Caco-2 (cell line): ENCODE results near the gene TRAPPC3. TPM values are rescaled to one million over a fixed set of nuclear protein-coding genes. Genes with fewer than 3 reads are reported as not detected.

ENCODE experiments used
- BruUV-seq: library from RNA; stranded (reverse); fragments of 400-500 nt; replicated peaks from 2 replicates; lab custom pipeline; 2021; lab: Mats Ljungman, UMichigan
- CTCF ChIA-PET: fragments of 300-600 bp; sonication (Branson Sonifier 250); formaldehyde crosslinking; loops from one replicate; lab custom pipeline; 2022; ENCODE audit warnings: antibody characterized with exemption; lab: Charles Lee
- POLR2A ChIA-PET: fragments of 300-600 bp; sonication (Branson Sonifier 250); formaldehyde crosslinking; loops from one replicate; lab custom pipeline; 2022; ENCODE audit warnings: antibody characterized with exemption; lab: Charles Lee
- DNase-seq, 2 experiments: peaks; one replicate each; pipeline versions ENCODE4 v3.0.0 to v3.0.0-alpha.2; 2020 to 2022
- H3K27me3 ChIP-seq: replicated peaks from 2 replicates; pipeline ENCODE4 v1.6.0; 2011; ENCODE audit warnings: low read length; ENCODE audit not compliant: control insufficient read depth, insufficient read depth
- H3K36me3 ChIP-seq: 2 replicates; pipeline ENCODE4 v1.5.1; 2011; ENCODE audit warnings: low read length; ENCODE audit not compliant: control insufficient read depth, insufficient read depth
- H3K4me1 ChIP-seq: fragments of 250-450 bp; sonication (Bioruptor Pico); 2 replicates; pipeline ENCODE4 v1.5.1; 2020; ENCODE audit warnings: mild to moderate bottlenecking
- H3K4me3 ChIP-seq: 2 replicates; pipeline ENCODE4 v1.5.1; 2011; ENCODE audit warnings: low read depth, mild to moderate bottlenecking, control low read depth, low read length
- H3K9me3 ChIP-seq: fragments of 250-450 bp; sonication (Bioruptor Pico); 2 replicates; pipeline ENCODE4 v1.5.1; 2020; ENCODE audit warnings: mild to moderate bottlenecking, moderate library complexity
- H3K27ac Mint-ChIP-seq: one replicate; pipeline ENCODE4 v1.8.0; 2022; ENCODE audit warnings: mixed read lengths; ENCODE audit not compliant: unreplicated experiment
- H3K27me3 Mint-ChIP-seq: one replicate; pipeline ENCODE4 v1.8.0; 2022; ENCODE audit warnings: mixed read lengths; ENCODE audit not compliant: insufficient read depth, unreplicated experiment
- H3K36me3 Mint-ChIP-seq: one replicate; pipeline ENCODE4 v1.8.0; 2022; ENCODE audit warnings: mild to moderate bottlenecking, mixed read lengths; ENCODE audit not compliant: insufficient read depth, unreplicated experiment
- H3K4me1 Mint-ChIP-seq: one replicate; pipeline ENCODE4 v1.8.0; 2022; ENCODE audit warnings: low read depth, mixed read lengths; ENCODE audit not compliant: unreplicated experiment
- H3K4me3 Mint-ChIP-seq: one replicate; pipeline ENCODE4 v1.8.0; 2022; ENCODE audit warnings: mild to moderate bottlenecking, moderate library complexity, mixed read lengths; ENCODE audit not compliant: unreplicated experiment
- H3K9me3 Mint-ChIP-seq: one replicate; pipeline ENCODE4 v1.8.0; 2022; ENCODE audit warnings: mixed read lengths; ENCODE audit not compliant: unreplicated experiment
- intact Hi-C: fragments of 100-400 bp; cut with micrococcal nuclease; formaldehyde crosslinking; loops from one replicate; pipeline ENCODE4 v1.10.0; 2022; ENCODE audit not compliant: unreplicated experiment
- total RNA-seq: library from RNA; stranded (reverse); gene quantifications from 2 replicates; pipeline ENCODE4 v1.2.3, GENCODE V29; 2022
- TF ChIP-seq, protein P1 (sequence below), 2 experiments: fragments of 200-600 bp in 1 of 2; IDR thresholded peaks; 1 replicate in 1 of 2; 2 replicates in 1 of 2; pipeline versions ENCODE4 v1.5.1 to v1.8.0; 2011 to 2022; ENCODE audit warnings: antibody characterized with exemption in 1 of 2, control low read depth in 1 of 2, inconsistent platforms in 1 of 2, low read depth in 1 of 2, low read length in 1 of 2, mild to moderate bottlenecking in 1 of 2, moderate library complexity in 1 of 2; ENCODE audit not compliant: insufficient read depth in 1 of 2, severe bottlenecking in 1 of 2, unreplicated experiment in 1 of 2

Gene TRAPPC3
- total RNA-seq, 1 experiment from 2014 or later: 35.4 TPM

DNA sequence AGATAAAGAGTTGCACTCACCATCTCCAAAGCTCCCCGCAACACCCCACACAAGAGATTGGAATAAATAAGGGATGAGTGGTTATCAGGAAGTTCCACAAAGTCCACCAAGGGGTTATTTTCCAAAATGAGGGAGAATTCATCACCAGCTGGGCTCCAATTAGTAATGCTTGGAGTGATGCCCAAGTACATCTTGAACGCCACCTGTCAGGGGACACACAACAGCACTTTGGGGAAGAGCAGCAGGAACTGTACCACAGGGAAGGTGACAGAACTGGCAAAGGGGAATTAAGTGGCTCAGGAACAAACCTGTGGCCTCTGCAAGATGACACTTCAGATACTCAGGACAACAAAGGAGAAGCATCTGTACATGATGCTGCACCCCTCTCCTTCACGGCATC lies 11.5 kb downstream of the TRAPPC3 start:
- TF ChIP-seq, protein P1, sequence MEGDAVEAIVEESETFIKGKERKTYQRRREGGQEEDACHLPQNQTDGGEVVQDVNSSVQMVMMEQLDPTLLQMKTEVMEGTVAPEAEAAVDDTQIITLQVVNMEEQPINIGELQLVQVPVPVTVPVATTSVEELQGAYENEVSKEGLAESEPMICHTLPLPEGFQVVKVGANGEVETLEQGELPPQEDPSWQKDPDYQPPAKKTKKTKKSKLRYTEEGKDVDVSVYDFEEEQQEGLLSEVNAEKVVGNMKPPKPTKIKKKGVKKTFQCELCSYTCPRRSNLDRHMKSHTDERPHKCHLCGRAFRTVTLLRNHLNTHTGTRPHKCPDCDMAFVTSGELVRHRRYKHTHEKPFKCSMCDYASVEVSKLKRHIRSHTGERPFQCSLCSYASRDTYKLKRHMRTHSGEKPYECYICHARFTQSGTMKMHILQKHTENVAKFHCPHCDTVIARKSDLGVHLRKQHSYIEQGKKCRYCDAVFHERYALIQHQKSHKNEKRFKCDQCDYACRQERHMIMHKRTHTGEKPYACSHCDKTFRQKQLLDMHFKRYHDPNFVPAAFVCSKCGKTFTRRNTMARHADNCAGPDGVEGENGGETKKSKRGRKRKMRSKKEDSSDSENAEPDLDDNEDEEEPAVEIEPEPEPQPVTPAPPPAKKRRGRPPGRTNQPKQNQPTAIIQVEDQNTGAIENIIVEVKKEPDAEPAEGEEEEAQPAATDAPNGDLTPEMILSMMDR (IDR thresholded peaks at IDR 0.05; ENCODE audit: insufficient read depth in 1 of 2, low read depth in 1 of 2, low read length in 1 of 2, severe bottlenecking in 1 of 2, unreplicated experiment in 1 of 2): no peak

DNA sequence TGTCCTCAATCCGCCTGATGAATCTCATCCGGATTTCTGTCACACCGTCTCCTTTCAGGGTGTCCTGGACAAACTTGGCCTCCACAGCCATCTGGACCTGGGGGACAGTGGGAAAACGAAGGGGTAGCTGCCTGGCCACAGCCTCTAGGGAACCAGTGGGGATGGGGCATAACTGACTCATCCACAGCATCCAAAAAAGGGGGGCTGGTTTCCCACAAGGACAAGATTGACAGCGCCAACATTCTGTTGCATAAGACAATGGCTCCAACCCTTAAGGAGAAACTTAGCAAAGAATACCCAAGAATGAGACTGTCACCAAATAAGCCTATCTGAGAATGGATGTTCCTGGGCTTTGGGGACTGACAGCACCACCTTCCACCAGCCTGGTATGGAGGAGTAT lies 12.1 kb downstream of the TRAPPC3 start:
- Mint-ChIP-seq H3K36me3 (peaks cover 14% of the 10 kb centered on the region), H3K4me3 (no peak overlapping the region), H3K27me3 (no peaks in the 10 kb centered on the region), H3K27ac (no peak overlapping the region), H3K9me3 (no peaks in the 10 kb centered on the region), H3K4me1 (no peaks in the 10 kb centered on the region)
- no peaks in the 10 kb centered on the region for H3K36me3 ChIP-seq
- CTCF ChIA-PET: no interaction called here
- intact Hi-C loops: no loop called here
- no peak for DNase-seq
- no peaks in the 10 kb centered on the region for H3K9me3 ChIP-seq
- no TSS peak for BruUV-seq
- H3K4me3 ChIP-seq: no peak overlapping the region
- POLR2A ChIA-PET: no interaction called here
- no peaks in the 10 kb centered on the region for H3K27me3 ChIP-seq
- no peaks in the 10 kb centered on the region for H3K4me1 ChIP-seq
- TF ChIP-seq, protein P1 (IDR thresholded peaks at IDR 0.05; ENCODE audit: insufficient read depth in 1 of 2, low read depth in 1 of 2, low read length in 1 of 2, severe bottlenecking in 1 of 2, unreplicated experiment in 1 of 2): no peak

More for the DNA sequence above, 11.5 kb downstream of the TRAPPC3 start:
- Histone ChIP-seq H3K36me3 (no peaks in the 10 kb centered on the region), H3K4me3 (no peak overlapping the region), H3K27me3 (no peaks in the 10 kb centered on the region), H3K4me1 (no peaks in the 10 kb centered on the region), H3K9me3 (no peaks in the 10 kb centered on the region)
- POLR2A ChIA-PET: no interaction called here
- Mint-ChIP-seq H3K9me3 (no peaks in the 10 kb centered on the region), H3K36me3 (peaks cover 14% of the 10 kb centered on the region), H3K4me1 (no peaks in the 10 kb centered on the region), H3K27me3 (no peaks in the 10 kb centered on the region), H3K27ac (no peak overlapping the region), H3K4me3 (no peak overlapping the region)
- intact Hi-C loops: no loop called here
- CTCF ChIA-PET: no interaction called here
- DNase-seq: no peak
- BruUV-seq: no TSS peak

DNA sequence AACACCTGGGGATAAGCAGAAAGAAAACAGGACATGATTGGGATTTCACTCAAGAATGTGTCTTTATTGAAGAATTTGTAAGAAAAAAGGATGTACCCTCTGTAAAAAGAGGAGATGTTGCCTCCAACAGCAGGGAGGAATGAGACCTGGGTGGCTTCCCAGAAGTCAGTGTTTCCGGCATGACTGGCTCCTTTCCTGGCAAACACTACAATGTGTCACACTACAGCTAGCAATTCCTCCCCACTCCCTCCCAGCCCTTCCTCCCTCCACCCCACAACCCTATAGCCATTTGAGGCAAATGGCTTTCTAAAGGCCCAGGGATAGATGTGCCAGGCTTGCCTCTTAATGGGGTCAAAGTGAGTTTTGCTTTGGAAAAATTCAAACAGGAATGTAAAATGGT lies 12.8 kb downstream of the TRAPPC3 start:
- Mint-ChIP-seq H3K4me3 (no peak overlapping the region), H3K4me1 (no peaks in the 10 kb centered on the region), H3K36me3 (peaks cover 14% of the 10 kb centered on the region), H3K27ac (no peak overlapping the region), H3K9me3 (no peaks in the 10 kb centered on the region), H3K27me3 (no peaks in the 10 kb centered on the region)
- intact Hi-C loops: no loop called here
- no peaks in the 10 kb centered on the region for H3K36me3 ChIP-seq
- no peaks in the 10 kb centered on the region for H3K9me3 ChIP-seq
- no peak overlapping the region for H3K4me3 ChIP-seq
- TF ChIP-seq, protein P1 (IDR thresholded peaks at IDR 0.05; ENCODE audit: insufficient read depth in 1 of 2, low read depth in 1 of 2, low read length in 1 of 2, severe bottlenecking in 1 of 2, unreplicated experiment in 1 of 2): no peak
- no peaks in the 10 kb centered on the region for H3K27me3 ChIP-seq
- no peaks in the 10 kb centered on the region for H3K4me1 ChIP-seq
- no TSS peak for BruUV-seq
- ChIA-PET CTCF (no interaction called here), POLR2A (interaction anchor here (0.6 kb wide), 1 partner anchor 25 kb away, joined by 5 read pairs; no protein-coding TSS in a partner anchor)
- no peak for DNase-seq
